IMR-90 (cell line): ENCODE results near the gene MTHFSD. TPM values are rescaled to one million over a fixed set of nuclear protein-coding genes. Genes with fewer than 3 reads are reported as not detected.
A peak's percentile ranks its signal among the peaks of the same experiment; 100 is the strongest.

Source experiments
- ATAC-seq: fragments of 200-7000 bp; cut with Tn5 transposase; 2 replicates; pipeline ENCODE4 v1.9.1; 2020; ENCODE audit warnings: low read depth, mild to moderate bottlenecking, moderate library complexity
- BruUV-seq: library from RNA; stranded (reverse); fragments of 400-500 nt; replicated peaks from 2 replicates; lab custom pipeline; 2021; lab: Mats Ljungman, UMichigan
- CTCF ChIA-PET: fragments of 300-600 bp; formaldehyde crosslinking; extraction: SDS; loops from one replicate; lab custom pipeline; 2021; ENCODE audit warnings: antibody characterized with exemption; lab: Yijun Ruan, JAX
- POLR2A ChIA-PET: fragments of 300-600 bp; sonication (Branson Sonifier 250); formaldehyde crosslinking; loops from one replicate; lab custom pipeline; 2022; ENCODE audit warnings: antibody characterized with exemption; ENCODE audit not compliant: unreplicated experiment; lab: Charles Lee
- DNase-seq: peaks from one replicate; pipeline ENCODE4 v3.0.0; 2013
- H2AFZ ChIP-seq: replicated peaks from 2 replicates; pipeline ENCODE3; 2013; ENCODE audit warnings: low read length, mild to moderate bottlenecking; ENCODE audit not compliant: poor library complexity
- H2AK5ac ChIP-seq: 2 replicates; pipeline ENCODE4 v1.6.1; 2013; ENCODE audit warnings: low read depth, low read length, inconsistent platforms
- H2AK9ac ChIP-seq: replicated peaks from 2 replicates; pipeline ENCODE3; 2013; ENCODE audit warnings: mild to moderate bottlenecking, low read depth, low read length, moderate library complexity; ENCODE audit not compliant: poor library complexity
- H2BK120ac ChIP-seq: 2 replicates; pipeline ENCODE4 v1.6.1; 2013; ENCODE audit warnings: low read depth, low read length, inconsistent platforms
- H2BK15ac ChIP-seq: 3 replicates; pipeline ENCODE4 v1.6.1; 2013; ENCODE audit warnings: low read depth, low read length, inconsistent platforms
- H2BK20ac ChIP-seq: 2 replicates; pipeline ENCODE4 v1.6.1; 2013; ENCODE audit warnings: low read depth, mild to moderate bottlenecking, inconsistent platforms, low read length, moderate library complexity
- H2BK5ac ChIP-seq: 2 replicates; pipeline ENCODE4 v1.6.1; 2013; ENCODE audit warnings: mild to moderate bottlenecking, low read depth, low read length, inconsistent platforms; ENCODE audit not compliant: poor library complexity, severe bottlenecking
- H3K14ac ChIP-seq: replicated peaks from 2 replicates; pipeline ENCODE4 v1.6.1; 2013; ENCODE audit warnings: low read depth, low read length, inconsistent platforms
- H3K18ac ChIP-seq: 2 replicates; pipeline ENCODE4 v1.6.1; 2013; ENCODE audit warnings: low read depth, low read length, control low read depth
- H3K23ac ChIP-seq: 2 replicates; pipeline ENCODE4 v1.6.1; 2013; ENCODE audit warnings: low read depth, low read length, inconsistent platforms
- H3K27ac ChIP-seq: 2 replicates; pipeline ENCODE4 v1.5.1; 2013; ENCODE audit warnings: mild to moderate bottlenecking, control low read depth, low read length; ENCODE audit not compliant: insufficient read depth
- H3K27me3 ChIP-seq: 2 replicates; pipeline ENCODE4 v1.6.1; 2013; ENCODE audit warnings: low read length; ENCODE audit not compliant: control insufficient read depth, insufficient read depth
- H3K36me3 ChIP-seq: 2 replicates; pipeline ENCODE4 v1.6.1; 2013; ENCODE audit warnings: low read length, mixed read lengths; ENCODE audit not compliant: control insufficient read depth, insufficient read depth
- H3K4ac ChIP-seq: 2 replicates; pipeline ENCODE4 v1.6.1; 2013; ENCODE audit warnings: low read depth, low read length, inconsistent platforms
- H3K4me1 ChIP-seq: 2 replicates; pipeline ENCODE4 v1.6.1; 2013; ENCODE audit warnings: low read length, mixed read lengths; ENCODE audit not compliant: control insufficient read depth, insufficient read depth
- H3K4me2 ChIP-seq: 2 replicates; pipeline ENCODE4 v1.6.1; 2013; ENCODE audit warnings: low read depth, mild to moderate bottlenecking, control low read depth, low read length, moderate library complexity
- H3K4me3 ChIP-seq: 2 replicates; pipeline ENCODE4 v1.5.1; 2013; ENCODE audit warnings: low read depth, mild to moderate bottlenecking, control low read depth, low read length, moderate library complexity; ENCODE audit not compliant: insufficient read depth
- H3K56ac ChIP-seq: 2 replicates; pipeline ENCODE4 v1.6.1; 2013; ENCODE audit warnings: low read length, inconsistent platforms; ENCODE audit not compliant: insufficient read depth; ENCODE audit errors: extremely low read depth
- H3K79me1 ChIP-seq, 2 experiments: 2 replicates each; pipeline ENCODE4 v1.6.1; 2013; ENCODE audit warnings: low read length in 2 of 2, inconsistent platforms in 1 of 2, low read depth in 1 of 2
- H3K9ac ChIP-seq: 2 replicates; pipeline ENCODE4 v1.6.1; 2013; ENCODE audit warnings: low read depth, low read length, control low read depth
- H3K9me1 ChIP-seq: 2 replicates; pipeline ENCODE4 v1.6.1; 2013; ENCODE audit warnings: low read length, inconsistent platforms; ENCODE audit not compliant: insufficient read depth
- H3K9me3 ChIP-seq: 2 replicates; pipeline ENCODE4 v1.6.1; 2013; ENCODE audit warnings: low read length; ENCODE audit not compliant: control insufficient read depth, insufficient read depth
- H4K20me1 ChIP-seq: 2 replicates; pipeline ENCODE4 v1.6.1; 2013; ENCODE audit warnings: low read length, inconsistent platforms; ENCODE audit not compliant: insufficient read depth
- H4K5ac ChIP-seq: 2 replicates; pipeline ENCODE4 v1.6.1; 2013; ENCODE audit warnings: mild to moderate bottlenecking, low read depth, low read length, control low read depth
- H4K8ac ChIP-seq, 2 experiments: 2 replicates each; pipeline ENCODE4 v1.6.1; 2013; ENCODE audit warnings: low read depth in 2 of 2, low read length in 2 of 2, control low read depth in 1 of 2, inconsistent platforms in 1 of 2
- H4K91ac ChIP-seq: 2 replicates; pipeline ENCODE4 v1.6.1; 2013; ENCODE audit warnings: low read depth, low read length, inconsistent platforms; ENCODE audit not compliant: insufficient read depth
- FOS ChIP-seq: fragments of 150-350 bp; IDR thresholded peaks from 2 replicates; pipeline ENCODE4 v1.6.1; 2016; ENCODE audit warnings: low read depth, low read length
- RAD21 ChIP-seq: IDR thresholded peaks from 2 replicates; pipeline ENCODE4 v1.6.1; 2012; ENCODE audit warnings: low read length, improper control_type of control experiment
- WGBS, 2 experiments: methylation state at CpG; one replicate each; pipeline versions ENCODE4 v1.1.5 to v1.1.7; 2013; ENCODE audit warnings: missing lambda C conversion rate in 2 of 2; ENCODE audit not compliant: insufficient read length in 1 of 2; ENCODE audit errors: extremely low coverage in 2 of 2; 5-methylcytosine and 5-hydroxymethylcytosine counted together
- dilution Hi-C: fragments of 300-500 bp; cut with HindIII; formaldehyde crosslinking; loops from one replicate; pipeline ENCODE4 v1.14.3; 2018; ENCODE audit warnings: low sequenced_read_pairs; ENCODE audit not compliant: unreplicated experiment
- in situ Hi-C: fragments of 300-500 bp; cut with MboI; formaldehyde crosslinking; loops from 3 replicates; pipeline ENCODE4 v1.14.3; 2019; ENCODE audit warnings: low sequenced_read_pairs, inconsistent platforms, mixed read lengths
- intact Hi-C: fragments of 100-400 bp; cut with micrococcal nuclease; formaldehyde crosslinking; loops from 2 replicates; pipeline ENCODE4 v1.10.0; 2022
- polyA plus RNA-seq, 3 experiments: library from polyadenylated mRNA; depleted of rRNA; stranded (reverse); fragments of >200 nt; gene quantifications; 2 replicates each; pipeline ENCODE4 v1.2.3, GENCODE V29; 2012; ENCODE audit warnings: low replicate concordance in 1 of 3
- total RNA-seq: library from RNA; depleted of rRNA; stranded (reverse); fragments of >200 nt; gene quantifications from 2 replicates; pipeline ENCODE4 v1.2.3, GENCODE V29; 2012
- TF ChIP-seq, protein P1 (sequence below): conservative IDR thresholded peaks from 2 replicates; pipeline ENCODE4 v1.5.1; 2012; ENCODE audit warnings: mild to moderate bottlenecking, low read depth, low read length, improper control_type of control experiment

MTHFSD gene
- total and polyA plus RNA-seq, 2 of the 4 experiments (the other 2 are of a cell fraction): 8.2 to 16.8 TPM

DNA sequence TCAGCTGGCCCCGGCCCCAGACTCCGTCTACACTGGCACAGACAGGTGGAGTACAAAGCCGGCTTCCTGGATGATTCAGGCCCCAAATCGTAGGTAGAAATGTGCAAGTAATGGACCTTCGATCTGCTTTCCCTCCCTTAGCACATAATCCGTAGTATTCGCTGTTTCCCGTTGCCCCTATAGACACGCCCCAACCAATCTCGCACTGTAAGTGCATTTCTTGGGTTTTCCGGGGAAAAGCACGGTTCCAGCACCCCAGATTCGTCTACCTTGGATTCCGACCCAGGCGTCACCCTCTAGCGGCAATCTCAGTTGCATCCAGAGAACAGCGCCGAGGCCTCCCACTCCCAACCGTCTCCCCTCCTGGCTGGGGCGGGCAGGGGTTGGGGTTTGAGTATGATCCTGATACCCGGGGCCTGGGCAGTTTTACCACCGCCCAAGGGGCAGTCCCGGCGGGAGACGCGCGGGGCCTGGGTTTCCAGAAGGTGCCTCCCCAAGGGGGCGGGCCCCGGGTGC lies 56.8 kb downstream of the MTHFSD start:
- Histone ChIP-seq H3K27ac (peak overlapping the region; percentile 97), H3K4me1 (peaks cover 58% of the 10 kb centered on the region), H4K8ac (peak overlapping the region; percentile 91 to 93), H2AFZ (peak overlapping the region; percentile 82), H3K27me3 (no peaks in the 10 kb centered on the region), H3K36me3 (peaks cover 69% of the 10 kb centered on the region), H3K9ac (peak overlapping the region; percentile 94), H3K4ac (peak overlapping the region; percentile 97), H2BK5ac (peak overlapping the region; percentile 91), H3K4me2 (peak overlapping the region; percentile 94), H3K9me1 (peaks cover 23% of the 10 kb centered on the region), H4K91ac (peak overlapping the region; percentile 98), H3K18ac (peak overlapping the region; percentile 89), H4K5ac (peak overlapping the region; percentile 75), H2AK9ac (peak overlapping the region; percentile 94), H2BK120ac (peak overlapping the region; percentile 92), H3K9me3 (no peaks in the 10 kb centered on the region), H4K20me1 (peaks cover 96% of the 10 kb centered on the region), H2AK5ac (peak overlapping the region; percentile 98), H2BK20ac (peak overlapping the region; percentile 84; the same call in 1 of the 2 replicates), H3K79me1 (peaks cover 0 to 49% of the 10 kb centered on the region in 2 experiments; a peak in 2 of 4 replicates), H3K14ac (peak overlapping the region; percentile 85), H3K56ac (peak overlapping the region; percentile 77; the same call in 1 of the 2 replicates), H3K4me3 (peak overlapping the region; percentile 41), H2BK15ac (peak overlapping the region; percentile 89; the same call in 1 of the 3 replicates), H3K23ac (peak overlapping the region; percentile 100)
- TF ChIP-seq, protein P1, sequence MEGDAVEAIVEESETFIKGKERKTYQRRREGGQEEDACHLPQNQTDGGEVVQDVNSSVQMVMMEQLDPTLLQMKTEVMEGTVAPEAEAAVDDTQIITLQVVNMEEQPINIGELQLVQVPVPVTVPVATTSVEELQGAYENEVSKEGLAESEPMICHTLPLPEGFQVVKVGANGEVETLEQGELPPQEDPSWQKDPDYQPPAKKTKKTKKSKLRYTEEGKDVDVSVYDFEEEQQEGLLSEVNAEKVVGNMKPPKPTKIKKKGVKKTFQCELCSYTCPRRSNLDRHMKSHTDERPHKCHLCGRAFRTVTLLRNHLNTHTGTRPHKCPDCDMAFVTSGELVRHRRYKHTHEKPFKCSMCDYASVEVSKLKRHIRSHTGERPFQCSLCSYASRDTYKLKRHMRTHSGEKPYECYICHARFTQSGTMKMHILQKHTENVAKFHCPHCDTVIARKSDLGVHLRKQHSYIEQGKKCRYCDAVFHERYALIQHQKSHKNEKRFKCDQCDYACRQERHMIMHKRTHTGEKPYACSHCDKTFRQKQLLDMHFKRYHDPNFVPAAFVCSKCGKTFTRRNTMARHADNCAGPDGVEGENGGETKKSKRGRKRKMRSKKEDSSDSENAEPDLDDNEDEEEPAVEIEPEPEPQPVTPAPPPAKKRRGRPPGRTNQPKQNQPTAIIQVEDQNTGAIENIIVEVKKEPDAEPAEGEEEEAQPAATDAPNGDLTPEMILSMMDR: 0 out of 2 replicates have a peak, but pooled peaks have one; percentile 19
- peak; percentile 28; the same call in 1 of the 2 replicates for TF ChIP-seq RAD21
- no peak for TF ChIP-seq FOS
- ChIA-PET POLR2A (interaction anchor here (0.6 kb wide), 2 partner anchors 12 to 563 kb away, joined by 4 to 18 read pairs; partner anchors contain the start of gene FOXF1), CTCF (no interaction called here)
- BruUV-seq: no TSS peak
- 35% methylated on average over 9 of the region's 29 CpGs; no CpG with 5 or more reads in 1 of the 2 experiments for WGBS, 2 experiments
- in situ Hi-C loops: no loop called here
- ATAC-seq (peak; percentile 13), DNase-seq (peak; percentile 37)
- intact Hi-C loops: no loop called here
- dilution Hi-C loops: no loop called here
